Neutrophil (primary cell): ENCODE results near the gene OMD.

Source experiments
- H3K27ac ChIP-seq: fragments of 200-600 bp; sonication (generic); 2 replicates; pipeline ENCODE4 v1.5.1; 2016; ENCODE audit warnings: mild to moderate bottlenecking, moderate library complexity
- H3K27me3 ChIP-seq: fragments of 200-600 bp; sonication (generic); 2 replicates; pipeline ENCODE4 v1.6.0; 2016; ENCODE audit warnings: mild to moderate bottlenecking
- H3K36me3 ChIP-seq: fragments of 200-600 bp; sonication (generic); 2 replicates; pipeline ENCODE4 v1.5.1; 2017
- H3K4me1 ChIP-seq, 2 experiments: fragments of 200-600 bp in 1 of 2; sonication (generic) in 1 of 2; 1 replicate in 1 of 2; 2 replicates in 1 of 2; pipeline versions ENCODE4 v1.5.1 to v1.6.1; 2013 to 2016; ENCODE audit warnings: low read depth in 1 of 2, low read length in 1 of 2, mild to moderate bottlenecking in 1 of 2, moderate library complexity in 1 of 2; ENCODE audit not compliant: control insufficient read depth in 1 of 2, insufficient read depth in 1 of 2
- H3K4me3 ChIP-seq, 2 experiments: fragments of 200-600 bp in 1 of 2; sonication (generic) in 1 of 2; 1 replicate in 1 of 2; 2 replicates in 1 of 2; pipeline ENCODE4 v1.5.1; 2013 to 2016; ENCODE audit warnings: low read depth in 1 of 2, low read length in 1 of 2, mild to moderate bottlenecking in 1 of 2, moderate library complexity in 1 of 2
- H3K9me3 ChIP-seq: fragments of 200-600 bp; sonication (generic); 2 replicates; pipeline ENCODE4 v1.5.1; 2016
- TF ChIP-seq, protein P1 (sequence below): fragments of 200-600 bp; sonication (generic); IDR thresholded peaks from 2 replicates; pipeline ENCODE4 v1.5.1; 2016; ENCODE audit warnings: antibody characterized with exemption

Gene OMD

DNA sequence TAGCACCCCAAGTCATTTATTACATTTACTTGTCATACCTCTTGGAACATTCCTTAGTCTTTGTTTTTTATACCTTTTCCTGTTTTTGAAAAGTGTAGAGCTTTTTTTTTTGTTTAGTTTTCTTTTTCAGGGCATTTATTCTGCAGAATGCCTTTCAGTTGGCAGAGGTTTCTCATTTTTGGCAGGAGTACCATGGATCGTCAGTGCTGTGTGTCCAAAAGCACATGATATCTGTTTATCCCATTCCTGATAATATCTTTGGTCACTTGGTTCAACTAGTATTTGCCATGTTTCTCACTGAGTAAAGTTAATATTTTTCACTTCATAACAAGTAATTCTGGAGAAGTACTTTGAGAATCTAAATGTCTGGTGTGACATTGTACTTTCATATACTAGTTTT, 30.6 kb downstream of the OMD start:
- TF ChIP-seq, protein P1, sequence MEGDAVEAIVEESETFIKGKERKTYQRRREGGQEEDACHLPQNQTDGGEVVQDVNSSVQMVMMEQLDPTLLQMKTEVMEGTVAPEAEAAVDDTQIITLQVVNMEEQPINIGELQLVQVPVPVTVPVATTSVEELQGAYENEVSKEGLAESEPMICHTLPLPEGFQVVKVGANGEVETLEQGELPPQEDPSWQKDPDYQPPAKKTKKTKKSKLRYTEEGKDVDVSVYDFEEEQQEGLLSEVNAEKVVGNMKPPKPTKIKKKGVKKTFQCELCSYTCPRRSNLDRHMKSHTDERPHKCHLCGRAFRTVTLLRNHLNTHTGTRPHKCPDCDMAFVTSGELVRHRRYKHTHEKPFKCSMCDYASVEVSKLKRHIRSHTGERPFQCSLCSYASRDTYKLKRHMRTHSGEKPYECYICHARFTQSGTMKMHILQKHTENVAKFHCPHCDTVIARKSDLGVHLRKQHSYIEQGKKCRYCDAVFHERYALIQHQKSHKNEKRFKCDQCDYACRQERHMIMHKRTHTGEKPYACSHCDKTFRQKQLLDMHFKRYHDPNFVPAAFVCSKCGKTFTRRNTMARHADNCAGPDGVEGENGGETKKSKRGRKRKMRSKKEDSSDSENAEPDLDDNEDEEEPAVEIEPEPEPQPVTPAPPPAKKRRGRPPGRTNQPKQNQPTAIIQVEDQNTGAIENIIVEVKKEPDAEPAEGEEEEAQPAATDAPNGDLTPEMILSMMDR, result no peak
- Histone ChIP-seq H3K4me3 (no peak overlapping the region), H3K27ac (no peak overlapping the region)

DNA sequence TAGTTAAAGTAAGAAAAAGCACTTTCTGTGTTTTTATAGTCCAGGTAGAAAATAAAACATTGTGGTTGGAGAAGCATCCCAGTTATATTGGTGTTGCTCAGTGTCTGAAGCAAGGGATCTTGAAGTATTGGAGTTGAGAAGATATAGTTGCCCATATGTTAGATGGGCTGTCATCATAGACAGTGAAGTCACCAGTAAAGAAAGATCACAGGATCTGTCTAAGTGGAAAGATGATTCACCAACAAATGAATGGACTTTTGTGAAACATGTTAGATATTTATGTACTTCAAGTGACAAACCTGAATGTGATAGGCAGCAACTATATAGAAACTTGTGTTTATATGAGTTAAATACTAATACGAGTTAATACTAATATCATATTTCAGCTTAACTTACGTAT, 31.6 kb downstream of the OMD start:
- H3K4me1 ChIP-seq, result no peaks in the 10 kb centered on the region
- no peak overlapping the region for H3K4me3 ChIP-seq
- no peak overlapping the region for H3K27ac ChIP-seq
- TF ChIP-seq, protein P1, result no peak
- no peaks in the 10 kb centered on the region for H3K36me3 ChIP-seq
- no peaks in the 10 kb centered on the region for H3K9me3 ChIP-seq
- H3K27me3 ChIP-seq, result no peaks in the 10 kb centered on the region

More for the DNA sequence above, 30.6 kb downstream of the OMD start:
- no peaks in the 10 kb centered on the region for H3K9me3 ChIP-seq
- H3K36me3 ChIP-seq, result no peaks in the 10 kb centered on the region
- H3K4me1 ChIP-seq, result no peaks in the 10 kb centered on the region
- H3K27me3 ChIP-seq, result no peaks in the 10 kb centered on the region

DNA sequence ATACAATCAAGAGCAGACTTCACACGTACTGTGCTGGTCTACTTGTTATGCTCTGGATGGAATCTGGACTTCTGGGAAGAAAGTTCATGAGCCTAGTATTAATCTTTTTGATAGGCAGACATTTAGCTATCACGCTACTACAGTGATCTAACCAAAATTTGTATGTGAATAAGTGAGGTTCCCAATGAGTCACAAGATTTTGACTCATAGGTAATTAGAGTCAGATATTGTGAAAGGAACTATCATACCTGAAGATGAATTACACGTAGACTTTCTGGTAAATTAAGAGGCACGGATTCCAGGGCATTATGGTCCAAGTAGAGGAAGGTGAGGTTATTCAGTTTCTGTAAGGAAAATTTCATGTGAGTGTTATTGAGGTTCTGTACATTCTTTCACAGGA, 38.3 kb downstream of the OMD start:
- Histone ChIP-seq H3K9me3 (no peaks in the 10 kb centered on the region), H3K27me3 (no peaks in the 10 kb centered on the region), H3K27ac (no peak overlapping the region), H3K36me3 (no peaks in the 10 kb centered on the region), H3K4me1 (no peaks in the 10 kb centered on the region), H3K4me3 (no peak overlapping the region)
- TF ChIP-seq, protein P1, result no peak

DNA sequence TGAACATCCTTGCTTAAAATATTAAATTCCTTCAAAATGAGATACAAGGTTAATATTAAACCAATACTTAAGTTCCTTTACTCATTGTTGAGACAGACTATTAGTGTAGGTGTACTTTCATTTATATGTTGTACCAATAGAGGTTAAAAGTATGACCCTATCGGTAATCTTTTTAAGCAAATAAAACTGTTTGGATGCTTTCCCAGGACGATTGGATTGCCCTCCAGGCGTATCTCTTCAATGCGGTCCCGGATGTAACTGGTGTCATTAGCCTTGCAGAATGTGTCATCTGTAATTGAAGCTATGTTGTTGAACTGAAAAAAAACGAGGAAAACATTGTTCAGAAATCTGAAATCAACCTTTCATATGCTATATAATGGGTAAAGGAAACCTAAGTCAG, 38.8 kb downstream of the OMD start:
- H3K4me1 ChIP-seq, result no peaks in the 10 kb centered on the region
- no peak overlapping the region for H3K27ac ChIP-seq
- H3K27me3 ChIP-seq, result no peaks in the 10 kb centered on the region
- TF ChIP-seq, protein P1, result no peak
- no peak overlapping the region for H3K4me3 ChIP-seq
- H3K9me3 ChIP-seq, result no peaks in the 10 kb centered on the region
- H3K36me3 ChIP-seq, result no peaks in the 10 kb centered on the region

DNA sequence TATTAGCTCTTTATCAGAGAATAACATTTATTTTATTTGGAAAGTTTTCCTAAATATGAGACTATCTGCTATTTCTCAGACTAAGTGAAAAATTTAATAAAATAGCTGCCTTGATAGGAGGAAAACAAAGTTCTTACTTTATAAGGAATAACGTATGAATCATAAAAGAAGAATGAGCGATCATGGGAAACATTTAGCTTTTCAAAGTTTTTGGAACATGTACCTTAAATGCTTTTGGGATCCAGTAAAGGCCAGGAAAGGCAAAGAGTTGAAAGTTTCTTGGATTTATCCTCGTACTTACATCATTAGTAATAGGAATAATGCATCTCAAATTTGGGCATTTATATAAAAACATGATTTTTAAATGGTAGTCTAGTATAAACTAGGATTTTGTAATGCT, 39.3 kb downstream of the OMD start:
- Histone ChIP-seq H3K4me1 (no peaks in the 10 kb centered on the region), H3K36me3 (no peaks in the 10 kb centered on the region), H3K9me3 (no peaks in the 10 kb centered on the region), H3K27me3 (no peaks in the 10 kb centered on the region), H3K4me3 (no peak overlapping the region), H3K27ac (no peak overlapping the region)
- TF ChIP-seq, protein P1, result no peak

DNA sequence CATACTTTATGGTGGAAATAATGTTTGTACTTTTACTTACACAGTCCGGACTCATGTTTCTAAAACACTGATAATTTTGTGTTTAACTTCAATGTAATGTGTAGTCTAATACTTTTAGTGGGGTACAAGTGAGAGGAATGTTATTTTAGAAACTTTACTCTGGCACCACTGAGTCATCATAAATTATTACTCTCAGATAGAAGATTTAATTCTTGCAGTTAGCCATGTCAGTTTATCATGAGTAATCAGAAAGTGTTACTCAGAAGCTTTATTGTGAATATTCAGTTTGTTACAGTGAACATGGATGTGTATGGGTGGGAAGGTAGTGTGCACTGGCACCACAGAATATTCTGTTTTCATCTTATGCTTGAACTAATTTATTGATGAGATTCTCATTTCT, 39.9 kb downstream of the OMD start:
- TF ChIP-seq, protein P1, result no peak
- no peak overlapping the region for H3K27ac ChIP-seq
- no peaks in the 10 kb centered on the region for H3K36me3 ChIP-seq
- no peaks in the 10 kb centered on the region for H3K4me1 ChIP-seq
- H3K9me3 ChIP-seq, result no peaks in the 10 kb centered on the region
- no peak overlapping the region for H3K4me3 ChIP-seq
- no peaks in the 10 kb centered on the region for H3K27me3 ChIP-seq
